Stromal cell of bone marrow (primary cell): ENCODE data around the gene MTHFD2L.

Source experiments
- DNase-seq: peaks from one replicate; pipeline ENCODE4 v3.0.0-alpha.2; 2012; ENCODE audit warnings: low read depth

The MTHFD2L gene

GRCh38 chr4:74252933-74253332 is 95.0 kb downstream of the MTHFD2L start:
- no peak for DNase-seq

DNA sequence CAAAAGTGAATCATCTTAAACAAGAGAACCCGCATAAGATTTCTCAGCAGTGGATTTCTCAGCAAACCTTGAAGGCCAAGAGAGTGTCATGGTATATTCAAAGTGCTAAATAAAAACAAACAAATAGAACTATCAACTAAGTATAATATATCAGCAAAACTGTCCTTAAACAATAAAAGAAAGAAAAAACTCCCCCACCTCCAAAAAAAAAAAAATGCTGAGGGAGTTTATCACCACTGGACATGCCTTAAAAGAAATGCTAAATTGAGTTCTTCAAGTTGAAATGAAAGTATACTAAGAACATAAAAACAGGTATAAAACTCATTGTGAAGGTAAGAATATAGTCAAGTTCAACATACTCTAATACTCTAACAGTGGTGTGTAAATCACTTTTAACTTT is 96.5 kb downstream of the MTHFD2L start:
- DNase-seq, result no peak

DNA sequence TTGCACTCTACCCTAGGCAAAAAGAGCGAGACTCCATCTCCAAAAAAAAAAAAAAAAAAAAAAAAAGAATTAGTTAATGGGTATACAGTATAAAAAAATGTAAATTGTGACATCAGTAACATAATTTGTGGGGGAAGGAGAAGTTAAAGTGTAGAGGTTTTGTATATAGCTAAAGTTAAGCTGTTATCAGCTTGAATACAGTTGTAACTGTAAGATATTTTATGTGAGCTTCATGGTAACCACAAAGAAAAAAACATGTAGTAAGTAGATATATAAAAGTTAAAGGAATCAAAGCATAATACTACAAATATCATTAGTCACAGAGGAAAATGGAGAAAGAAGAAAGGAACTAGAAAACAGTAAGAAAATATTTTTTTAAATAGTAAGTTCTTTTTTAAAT is 97.2 kb downstream of the MTHFD2L start:
- no peak for DNase-seq

GRCh38 chr4:74258963-74259362 is 101.0 kb downstream of the MTHFD2L start:
- DNase-seq, result no peak

- no peak for DNase-seq
These were observed 102.1 kb downstream of the MTHFD2L start for GRCh38 chr4:74260036-74260435.

- no peak for DNase-seq
These were observed 104.6 kb downstream of the MTHFD2L start for GRCh38 chr4:74262522-74262921.

DNA sequence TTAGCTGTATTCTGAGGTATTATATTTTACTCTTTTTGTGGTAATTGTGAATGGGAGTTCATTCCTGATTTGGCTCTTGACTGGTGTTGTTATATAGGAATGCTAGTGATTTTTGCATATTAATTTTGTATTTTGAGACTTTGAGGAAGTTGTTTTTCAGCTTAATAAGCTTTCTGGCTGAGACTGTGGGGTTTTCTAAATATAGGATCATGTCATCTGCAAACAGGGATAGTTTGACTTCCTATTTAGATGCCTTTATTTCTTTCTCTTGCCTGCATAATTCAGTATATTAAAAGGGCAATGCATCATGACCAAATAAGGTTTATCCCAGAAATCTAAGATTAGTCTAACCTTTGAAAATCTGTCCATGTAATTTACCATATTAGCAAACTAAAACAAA is 105.6 kb downstream of the MTHFD2L start:
- DNase-seq, result no peak

- no peak for DNase-seq
These were observed 108.2 kb downstream of the MTHFD2L start for GRCh38 chr4:74266081-74266480.

GRCh38 chr4:74267998-74268606 is 110.2 kb downstream of the MTHFD2L start:
- peak; percentile 64 for DNase-seq

DNA sequence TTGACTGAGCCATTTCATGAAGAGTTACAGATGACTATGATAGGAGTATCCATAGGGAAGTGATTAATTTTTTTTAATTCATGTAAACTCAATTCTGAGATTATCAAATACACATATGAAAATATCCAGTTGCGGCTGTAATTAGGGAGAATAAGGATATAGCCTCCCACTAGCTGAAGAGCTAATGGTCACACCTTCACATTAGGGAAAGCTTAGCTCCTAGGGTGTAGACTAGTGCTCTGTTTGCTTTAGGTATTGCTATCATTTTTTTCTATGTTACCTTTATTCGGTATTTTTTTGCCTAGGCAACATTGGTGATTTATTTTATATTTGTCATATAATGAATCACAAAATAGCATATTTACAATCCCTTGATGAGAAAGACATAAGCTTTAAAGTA is 110.7 kb downstream of the MTHFD2L start:
- no peak for DNase-seq

DNA sequence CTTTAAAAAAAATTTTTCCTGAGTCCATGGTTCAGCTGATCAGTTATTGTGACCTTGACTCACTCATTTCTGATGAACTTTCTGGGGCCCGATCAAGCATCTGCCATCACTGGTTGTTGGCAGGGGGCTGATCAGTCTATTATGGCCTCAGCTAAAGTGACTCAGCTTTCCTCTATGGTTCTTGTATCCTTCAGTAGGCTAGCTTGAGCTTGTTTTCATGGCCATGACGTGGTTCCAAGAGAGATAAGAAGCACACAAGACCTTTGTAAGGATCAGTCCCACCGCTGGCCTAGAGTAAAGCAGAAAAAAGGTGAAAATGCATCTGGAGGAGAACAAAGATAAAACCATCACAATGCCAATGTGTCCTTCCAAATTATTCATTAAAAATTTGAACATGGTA is 120.6 kb downstream of the MTHFD2L start:
- DNase-seq, result no peak

DNA sequence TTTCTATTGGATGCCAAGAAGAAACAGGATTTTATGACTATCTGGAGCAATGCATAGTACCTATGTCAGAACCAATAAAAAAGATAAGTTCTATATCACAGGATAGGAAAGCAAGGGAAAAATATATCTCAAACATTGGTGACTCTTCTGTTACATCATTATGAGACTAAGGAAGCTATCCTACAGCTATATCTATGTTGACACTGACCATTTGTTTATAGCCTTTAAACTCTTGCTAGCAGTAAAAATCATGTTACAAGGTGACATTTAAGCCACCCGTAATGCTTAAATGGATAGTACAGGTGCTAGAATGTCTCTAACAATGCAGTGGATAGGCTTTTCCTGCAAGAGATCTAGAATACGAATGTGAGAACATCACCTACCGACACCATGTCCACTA is 121.8 kb downstream of the MTHFD2L start:
- no peak for DNase-seq

- no peak for DNase-seq
These were observed 125.0 kb downstream of the MTHFD2L start for GRCh38 chr4:74282926-74283325.

GRCh38 chr4:74283614-74284013 is 125.7 kb downstream of the MTHFD2L start:
- DNase-seq, result peak; percentile 40

DNA sequence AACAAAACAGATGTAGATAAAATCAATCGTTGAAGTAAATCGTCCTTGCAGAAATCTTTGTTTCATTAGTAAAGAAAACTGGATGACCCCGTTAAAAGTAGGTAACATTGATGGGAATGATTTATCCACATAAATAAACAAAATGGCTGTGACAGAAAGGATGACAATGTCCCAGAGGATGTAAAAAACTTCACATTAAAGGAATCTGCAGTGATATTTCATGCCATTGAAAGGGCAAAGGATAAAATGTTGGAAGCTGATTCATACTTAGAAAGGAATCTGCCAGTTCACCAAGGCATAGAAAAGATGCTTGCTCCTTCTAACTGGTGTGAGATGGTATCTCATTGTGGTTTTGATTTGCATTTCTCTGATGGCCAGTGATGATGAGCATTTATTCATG is 126.1 kb downstream of the MTHFD2L start:
- no peak for DNase-seq

- no peak for DNase-seq
These were observed 129.2 kb downstream of the MTHFD2L start for GRCh38 chr4:74287164-74287563.

GRCh38 chr4:74287791-74288190 is 129.9 kb downstream of the MTHFD2L start:
- DNase-seq, result no peak

DNA sequence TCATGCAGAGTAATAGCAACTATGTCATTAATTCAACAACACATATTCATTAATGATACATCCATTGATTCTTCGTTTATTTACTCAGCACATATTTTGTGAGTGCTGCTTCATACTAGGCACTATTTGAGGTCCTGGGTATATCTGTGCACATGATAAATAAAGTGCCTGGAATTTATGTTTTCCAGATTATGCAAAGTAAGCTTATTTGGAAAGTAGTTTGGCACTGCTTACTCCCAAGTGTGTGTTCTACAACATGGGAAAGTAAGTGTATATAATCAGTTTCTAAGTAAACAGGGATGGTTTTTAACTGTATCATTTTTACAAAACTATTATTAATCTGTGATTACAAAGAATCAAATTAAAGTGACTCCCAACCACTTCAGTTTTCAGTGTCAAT is 133.6 kb downstream of the MTHFD2L start:
- no peak for DNase-seq

DNA sequence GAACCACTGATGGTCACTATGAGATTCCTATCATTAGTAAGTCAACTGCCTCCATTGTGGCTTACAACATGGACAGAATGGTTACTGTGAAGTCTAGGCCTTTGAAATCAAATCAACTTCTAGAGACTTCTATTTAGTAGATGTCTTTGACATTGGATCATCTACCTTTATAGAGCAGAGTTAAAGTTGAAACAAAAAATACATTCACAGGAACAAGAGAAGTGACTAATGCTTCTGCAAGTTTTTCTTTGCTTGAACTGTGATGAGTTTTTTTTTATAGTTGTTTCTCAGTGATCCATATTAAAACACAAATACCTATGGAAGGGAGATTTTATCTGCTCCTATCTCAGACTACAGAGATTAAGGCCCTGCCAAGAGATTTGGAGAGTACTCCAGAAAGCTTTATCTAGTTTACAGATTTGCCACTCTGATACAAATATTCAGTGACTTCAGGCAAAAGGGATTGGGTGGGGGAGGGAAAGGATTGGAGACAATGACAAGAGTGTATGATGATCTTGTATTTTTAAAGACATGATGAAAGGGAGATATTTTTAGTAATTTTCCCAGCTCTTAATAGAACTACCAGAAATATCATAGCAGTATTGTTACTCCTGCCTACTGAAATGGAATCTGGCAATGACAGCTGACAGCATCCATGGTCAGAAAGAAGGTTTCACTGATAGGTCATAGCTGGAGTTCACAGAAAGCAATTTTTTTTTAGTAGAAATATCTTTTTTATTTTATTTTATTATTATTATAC is 134.4 kb downstream of the MTHFD2L start:
- no peak for DNase-seq

DNA sequence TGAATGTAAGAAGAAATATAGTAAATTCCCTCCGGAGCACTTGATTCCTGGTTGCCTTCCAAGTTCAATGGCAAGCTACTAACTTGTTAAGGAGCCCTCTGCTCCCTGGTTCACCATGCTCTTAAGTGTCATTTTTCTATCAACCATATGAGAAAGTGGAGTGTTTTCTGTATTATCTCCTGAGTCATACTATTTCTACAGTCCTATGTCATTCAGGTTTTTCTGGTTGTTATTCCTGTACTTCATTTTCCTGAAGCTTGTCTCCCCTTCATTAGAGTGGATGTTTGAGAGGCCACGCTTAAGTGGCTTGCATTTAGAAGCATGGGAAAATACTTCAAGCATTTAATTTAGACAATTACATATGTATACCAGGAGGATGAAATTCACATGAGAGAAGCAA is 135.6 kb downstream of the MTHFD2L start:
- DNase-seq, result no peak

- no peak for DNase-seq
These were observed 136.8 kb downstream of the MTHFD2L start for GRCh38 chr4:74294681-74295080.

DNA sequence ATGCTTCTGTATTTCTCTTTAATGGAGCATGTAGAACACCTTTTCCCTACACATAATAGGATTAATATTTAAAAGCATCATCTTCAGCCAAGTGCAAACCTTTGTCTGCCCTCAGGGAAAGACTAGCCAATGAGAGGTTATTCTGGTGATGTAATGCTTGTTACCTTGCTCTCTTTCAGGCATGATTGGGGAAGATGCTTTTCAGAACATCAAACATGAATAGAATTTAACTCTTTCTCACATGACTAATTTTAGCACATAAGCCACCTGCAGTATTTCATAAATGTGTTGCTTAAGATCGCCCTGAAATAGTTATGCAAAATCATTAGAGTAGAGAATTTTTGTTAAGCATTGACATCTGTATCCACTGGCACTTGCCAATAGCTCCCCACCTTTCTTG is 139.6 kb downstream of the MTHFD2L start:
- DNase-seq, result no peak

- DNase-seq, result no peak
These were observed 146.2 kb downstream of the MTHFD2L start for GRCh38 chr4:74304095-74304625.

DNA sequence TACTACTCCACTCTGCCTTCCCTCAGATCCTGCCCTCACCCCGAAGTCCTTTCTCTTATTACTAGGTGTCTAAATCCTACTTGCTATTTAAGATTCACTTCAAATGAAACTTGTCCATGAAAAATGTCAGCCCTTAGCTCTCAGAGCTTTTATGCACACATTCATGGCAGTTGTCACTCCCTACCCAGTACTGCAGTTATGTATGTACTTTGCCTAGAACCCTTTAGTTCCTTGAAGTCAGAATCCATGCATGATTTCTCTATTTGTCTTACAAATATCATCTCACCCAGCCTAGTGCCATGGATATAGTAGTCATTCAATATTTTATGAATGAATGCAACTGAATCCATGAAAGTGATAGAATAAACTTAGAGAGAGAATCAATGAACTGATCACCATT is 147.1 kb downstream of the MTHFD2L start:
- DNase-seq, result no peak
